ENCODE results near the gene DOP1A. TPM values are rescaled to one million over a fixed set of nuclear protein-coding genes. Genes with fewer than 3 reads are reported as not detected.
A peak's percentile ranks its signal among the peaks of the same experiment; 100 is the strongest.

Gene DOP1A
- total RNA-seq, 3 donors from 2014 or later: 28.0 to 35.8 (median 30.4) TPM

GRCh38 chr6:83192871-83193746 is 125.6 kb downstream of the DOP1A start, which contains the start of the genes PGM3 and RWDD2A:
TSS of gene PGM3 (minus strand) at chr6:83193265. CDS start at chr6:83191012, 2,253 bp downstream.
TSS of gene RWDD2A (plus strand) at chr6:83193357. CDS start at chr6:83194452, 1,095 bp downstream.
- H3K9me3 ChIP-seq: no peaks in the 10 kb centered on the region
- H3K4me3 ChIP-seq: peak within 1 kb of the TSS; percentile 85
- peak; percentile 92 to 94 (median 94) for DNase-seq
- TF ChIP-seq CTCF (IDR thresholded peaks at IDR 0.05): no peak
- H3K36me3 ChIP-seq (ENCODE audit: low read depth): no peaks in the 10 kb centered on the region
- peaks cover 13% of the 10 kb centered on the region for H3K4me1 ChIP-seq (ENCODE audit: low read depth)
- peak; percentile 99 for ATAC-seq
- intact Hi-C loops (cut with DNase I, micrococcal nuclease): no loop called here

DNA sequence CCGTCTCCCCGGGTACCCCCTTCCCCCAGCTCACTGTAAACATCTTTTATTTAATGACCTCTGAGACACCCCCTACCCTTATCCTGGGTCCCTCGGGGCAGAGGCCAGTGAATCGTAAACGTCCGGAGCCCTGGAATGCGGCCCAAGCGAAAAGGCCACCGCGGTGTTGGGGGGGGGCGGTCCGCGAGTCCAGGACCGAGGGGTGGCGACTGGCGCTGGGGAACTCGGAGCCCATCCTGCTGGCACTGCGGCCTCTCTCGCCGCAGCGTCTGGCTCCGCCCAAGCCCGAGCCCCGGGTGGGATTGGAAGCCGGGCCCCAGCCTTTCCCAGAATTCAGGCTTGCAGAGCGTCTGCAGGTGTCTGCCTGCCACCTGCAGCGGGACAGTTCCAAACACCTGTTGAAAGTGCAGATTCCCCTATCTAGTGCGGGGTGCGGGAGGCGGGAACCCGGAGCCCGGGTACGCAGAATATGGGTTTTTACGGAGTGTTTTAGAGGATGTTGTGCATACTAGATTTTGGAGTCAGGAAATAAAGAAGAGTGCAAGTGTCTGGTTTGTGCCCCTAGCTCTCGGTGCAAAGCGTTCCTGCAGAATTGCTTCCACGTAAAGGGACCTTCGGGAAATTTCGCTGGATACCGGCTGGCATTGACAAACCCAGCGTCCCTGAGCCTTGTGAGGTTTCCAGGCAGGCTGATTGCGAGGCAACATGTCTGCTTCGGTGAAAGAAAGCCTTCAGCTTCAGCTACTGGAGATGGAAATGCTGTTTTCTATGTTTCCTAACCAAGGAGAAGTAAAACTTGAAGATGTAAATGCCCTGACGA is 126.5 kb downstream of the DOP1A start:
- no peak for TF ChIP-seq CTCF (IDR thresholded peaks at IDR 0.05)
- Histone ChIP-seq H3K36me3 (ENCODE audit: low read depth) (no peaks in the 10 kb centered on the region), H3K4me3 (peak overlapping the region; percentile 85), H3K4me1 (ENCODE audit: low read depth) (peaks cover 13% of the 10 kb centered on the region), H3K9me3 (no peaks in the 10 kb centered on the region)
- DNase-seq (peak; percentile 40 to 75 (median 71)), ATAC-seq (peak; percentile 53)
- intact Hi-C loops (cut with DNase I, micrococcal nuclease): no loop called here

GRCh38 chr6:83198486-83199172 is 131.2 kb downstream of the DOP1A start:
- H3K9me3 ChIP-seq: no peaks in the 10 kb centered on the region
- no peak for DNase-seq
- no peaks in the 10 kb centered on the region for H3K36me3 ChIP-seq (ENCODE audit: low read depth)
- no peak overlapping the region for H3K4me3 ChIP-seq
- no peak for ATAC-seq
- H3K4me1 ChIP-seq (ENCODE audit: low read depth): peaks cover 8% of the 10 kb centered on the region
- intact Hi-C loops (cut with DNase I, micrococcal nuclease): no loop called here
- TF ChIP-seq CTCF (IDR thresholded peaks at IDR 0.05): no peak

- Histone ChIP-seq H3K4me1 (ENCODE audit: low read depth) (peaks cover 2% of the 10 kb centered on the region), H3K4me3 (no peak overlapping the region), H3K36me3 (ENCODE audit: low read depth) (no peaks in the 10 kb centered on the region), H3K9me3 (no peaks in the 10 kb centered on the region)
- peak; percentile 7 for ATAC-seq
- TF ChIP-seq CTCF (IDR thresholded peaks at IDR 0.05): no peak
- DNase-seq: no peak
- intact Hi-C loops (cut with DNase I, micrococcal nuclease): no loop called here
Measured at GRCh38 chr6:83199173-83199862, 131.8 kb downstream of the DOP1A start.

DNA sequence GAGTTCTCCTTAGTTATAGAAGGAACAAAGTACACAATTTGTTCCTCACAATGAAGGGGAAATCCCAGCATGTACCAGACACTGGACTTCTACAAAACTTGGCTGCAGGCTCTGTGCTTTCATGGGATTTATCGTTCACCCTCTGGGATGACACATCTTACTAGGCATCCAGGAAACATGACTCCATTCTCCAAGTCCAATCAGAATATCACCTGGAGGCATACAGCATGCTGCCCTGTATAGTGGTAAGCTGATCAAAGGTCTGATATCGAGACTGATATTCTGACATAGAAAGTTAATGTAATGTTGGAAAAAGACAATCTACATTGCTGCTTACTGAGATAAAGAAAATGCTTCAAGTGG is 132.4 kb downstream of the DOP1A start:
- DNase-seq (no peak), ATAC-seq (peak; percentile 81)
- no peaks in the 10 kb centered on the region for H3K36me3 ChIP-seq (ENCODE audit: low read depth)
- H3K4me3 ChIP-seq: no peak overlapping the region
- H3K4me1 ChIP-seq (ENCODE audit: low read depth): no peaks in the 10 kb centered on the region
- TF ChIP-seq CTCF (IDR thresholded peaks at IDR 0.05): no peak
- intact Hi-C loops (cut with DNase I, micrococcal nuclease): no loop called here
- H3K9me3 ChIP-seq: no peaks in the 10 kb centered on the region
